NK-92 treated with Interleukin-12 subunit alpha and Interleukin-12 subunit beta, amount 100 ng/mL, for 24 hours (cell line): Measurements from ENCODE around the gene LIN52.

Experiments
- DNase-seq: peaks from one replicate; lab custom pipeline; 2025; lab: John Stamatoyannopoulos, UW

The LIN52 gene

DNA sequence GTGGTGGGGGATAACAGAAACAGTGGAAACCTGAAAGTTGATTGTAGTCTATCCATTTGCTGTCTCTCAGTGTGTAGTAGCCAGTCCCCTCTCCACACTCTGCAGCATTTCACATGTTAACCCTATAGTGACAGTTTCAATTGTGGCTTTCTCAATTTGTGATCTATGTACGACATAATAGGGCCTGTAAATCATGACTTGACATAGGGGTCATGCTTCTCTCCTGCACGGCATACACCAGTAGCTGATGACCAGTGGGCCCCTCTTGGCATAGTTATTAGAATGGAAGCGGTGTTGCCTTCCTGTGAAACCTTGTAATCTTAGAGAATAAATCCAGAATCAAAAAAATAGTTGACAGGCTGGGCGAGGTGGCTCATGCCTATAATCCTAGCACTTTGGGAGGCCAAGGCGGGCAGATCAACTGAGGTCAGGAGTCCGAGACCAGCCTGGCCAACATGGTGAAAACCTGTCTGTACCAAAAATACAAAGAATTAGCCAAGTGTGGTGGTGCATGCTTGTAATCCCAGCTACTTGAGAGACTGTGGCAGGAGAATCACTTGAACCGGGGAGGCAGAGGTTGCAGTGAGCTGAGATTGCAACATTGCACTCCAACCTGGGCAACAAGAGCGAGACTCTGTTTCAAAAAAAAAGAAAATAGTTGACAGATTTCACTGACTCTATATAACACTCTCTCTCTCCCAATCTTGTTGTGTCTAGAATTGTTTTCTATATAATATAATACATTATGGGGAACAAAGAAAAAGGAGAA, 109.9 kb downstream of the LIN52 start:
- no peak for DNase-seq

GRCh38 chr14:74195623-74196022, 110.9 kb downstream of the LIN52 start:
- DNase-seq: no peak

DNA sequence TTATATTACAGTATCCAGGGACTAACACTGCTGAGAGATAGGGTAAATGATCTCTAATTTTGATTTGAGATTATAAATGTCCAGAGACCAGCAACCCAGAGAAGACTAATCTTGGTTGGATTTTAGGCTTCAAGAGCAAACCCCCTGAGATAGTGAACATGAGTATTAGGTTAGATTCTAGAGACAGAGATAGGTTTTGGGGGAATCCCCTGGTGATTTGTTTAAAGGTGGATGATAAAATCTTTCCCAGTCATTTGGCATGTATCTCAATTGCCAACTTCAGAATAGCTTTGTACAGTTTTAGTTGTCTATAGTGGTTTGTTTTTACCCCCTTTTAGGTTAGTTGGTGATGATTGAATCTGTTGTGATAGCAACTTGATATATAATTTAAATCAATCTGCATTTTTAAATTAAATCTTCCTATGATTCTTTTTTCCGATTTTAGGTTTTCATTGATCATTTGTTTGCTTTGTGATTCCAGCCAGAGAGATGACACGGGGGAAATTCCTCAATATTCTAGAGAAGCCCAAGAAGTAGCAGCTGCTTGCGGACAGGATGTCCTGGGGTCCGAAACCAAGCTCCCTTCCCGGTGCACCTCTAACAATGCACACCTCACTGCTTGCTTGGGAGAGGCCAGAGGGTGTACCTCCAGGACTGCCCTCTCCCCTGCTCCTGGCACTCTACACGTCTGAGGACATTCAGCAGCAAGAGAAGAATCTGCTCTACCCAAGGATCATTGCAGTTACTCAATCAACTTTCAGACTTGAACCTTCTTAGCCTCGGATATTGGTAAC, 113.9 kb downstream of the LIN52 start:
- no peak for DNase-seq

GRCh38 chr14:74202113-74202512, 117.4 kb downstream of the LIN52 start:
- no peak for DNase-seq

DNA sequence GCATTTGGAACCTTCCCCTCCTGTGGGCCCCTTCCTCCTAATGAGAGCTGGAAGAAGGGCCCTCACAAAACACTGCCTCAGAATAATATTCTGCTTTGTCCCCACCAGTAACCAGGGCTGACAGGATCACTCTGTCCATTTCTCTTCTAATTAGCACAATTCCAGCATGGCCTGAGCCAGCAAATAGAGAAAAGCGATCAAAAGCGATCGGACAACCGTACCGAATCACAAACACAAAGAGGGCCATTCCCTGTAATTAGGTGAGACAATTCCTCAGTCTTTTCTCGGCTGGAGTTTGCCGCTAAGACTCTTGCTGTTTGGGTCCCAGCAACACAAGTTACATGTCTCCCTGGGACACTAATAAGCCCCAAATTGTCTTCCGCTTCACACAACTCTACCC, 118.9 kb downstream of the LIN52 start:
- no peak for DNase-seq

DNA sequence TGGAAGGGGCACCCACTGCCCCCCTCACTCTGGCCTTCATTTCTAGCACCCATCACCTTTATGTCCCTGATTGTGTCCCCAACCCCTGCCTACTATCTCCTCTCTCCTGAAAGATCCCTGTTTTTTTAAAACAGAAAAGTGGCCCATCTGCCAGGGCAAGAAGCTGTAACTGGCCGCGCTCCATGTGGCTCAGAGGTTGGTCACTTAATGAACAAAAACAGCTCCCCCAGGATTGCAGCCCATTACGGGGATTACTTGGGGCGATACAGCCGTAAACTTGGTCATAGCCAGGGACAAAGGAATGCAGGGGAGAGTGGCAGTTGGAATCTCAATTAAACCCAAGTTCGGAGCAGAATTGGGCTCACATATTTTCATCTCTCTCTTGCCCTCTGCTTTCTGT, 119.7 kb downstream of the LIN52 start:
- no peak for DNase-seq

GRCh38 chr14:74205882-74206281, 121.1 kb downstream of the LIN52 start:
- DNase-seq: no peak

DNA sequence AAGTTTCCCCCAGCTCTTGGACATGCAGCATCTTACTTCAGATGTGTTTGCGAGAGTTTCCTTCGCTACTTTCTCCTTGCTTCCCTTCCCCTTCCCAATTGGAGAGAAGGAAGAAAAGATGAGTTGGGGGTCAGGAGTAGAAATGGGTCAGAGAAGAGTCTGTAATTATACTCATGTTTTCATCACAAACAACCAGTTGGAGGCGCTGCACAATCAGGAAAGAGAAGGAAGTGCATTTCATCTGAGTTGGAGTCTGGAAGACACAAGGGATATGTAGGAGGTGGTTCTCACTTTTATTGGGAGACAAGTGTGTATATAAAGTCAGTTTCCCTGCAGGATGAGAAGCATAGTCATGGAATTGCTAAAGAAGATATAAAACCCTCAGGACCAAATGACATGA, 123.2 kb downstream of the LIN52 start:
- no peak for DNase-seq

GRCh38 chr14:74208642-74209041, 123.9 kb downstream of the LIN52 start:
- no peak for DNase-seq

GRCh38 chr14:74211945-74212580, 127.3 kb downstream of the LIN52 start:
- no peak for DNase-seq

DNA sequence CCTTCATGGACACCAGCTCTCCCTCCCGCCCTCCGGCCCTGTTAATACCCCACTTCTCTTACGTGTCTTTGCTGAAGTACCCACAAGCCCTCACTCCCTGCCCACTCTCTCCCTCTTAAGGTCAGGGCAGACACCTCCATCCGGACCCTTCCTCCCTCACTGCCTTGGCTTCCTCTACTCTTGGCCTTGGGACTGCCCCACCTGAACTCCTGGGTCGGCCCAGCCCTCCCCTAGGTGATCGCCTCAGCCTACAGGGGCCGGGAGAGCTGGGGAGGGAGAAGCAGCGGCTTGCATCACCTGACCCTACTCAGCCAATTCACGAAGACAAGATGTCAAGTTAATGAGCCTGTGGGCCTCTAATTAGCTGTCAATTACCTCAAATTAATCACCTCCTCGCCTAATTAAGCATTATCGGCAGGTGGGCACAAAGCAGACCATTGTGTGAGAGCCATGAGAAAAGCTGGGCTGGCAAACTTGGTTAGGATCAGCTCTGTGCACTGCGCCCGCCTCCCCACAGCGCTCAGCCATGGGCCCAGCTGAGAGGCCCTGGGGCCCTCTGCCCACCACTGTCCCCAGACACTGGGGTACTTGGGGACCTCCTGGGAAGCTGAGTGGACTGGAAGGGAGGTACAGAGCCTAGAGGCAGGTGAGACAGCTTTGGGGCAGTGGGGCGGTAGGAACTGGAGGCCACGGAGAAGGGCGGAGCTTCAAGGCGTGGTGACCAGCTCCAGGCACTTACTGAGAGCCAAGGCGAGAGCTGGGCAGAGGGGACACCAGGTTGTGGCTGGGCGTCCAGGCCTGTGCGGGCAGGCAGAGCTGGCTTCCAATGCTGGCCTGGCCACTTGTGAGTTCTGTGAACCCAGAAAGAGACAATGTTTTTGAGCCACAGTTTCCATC, 129.4 kb downstream of the LIN52 start:
- no peak for DNase-seq

GRCh38 chr14:74216671-74217070, 131.9 kb downstream of the LIN52 start:
- DNase-seq: no peak

- DNase-seq: no peak
These were observed 133.1 kb downstream of the LIN52 start for GRCh38 chr14:74217672-74218448.

DNA sequence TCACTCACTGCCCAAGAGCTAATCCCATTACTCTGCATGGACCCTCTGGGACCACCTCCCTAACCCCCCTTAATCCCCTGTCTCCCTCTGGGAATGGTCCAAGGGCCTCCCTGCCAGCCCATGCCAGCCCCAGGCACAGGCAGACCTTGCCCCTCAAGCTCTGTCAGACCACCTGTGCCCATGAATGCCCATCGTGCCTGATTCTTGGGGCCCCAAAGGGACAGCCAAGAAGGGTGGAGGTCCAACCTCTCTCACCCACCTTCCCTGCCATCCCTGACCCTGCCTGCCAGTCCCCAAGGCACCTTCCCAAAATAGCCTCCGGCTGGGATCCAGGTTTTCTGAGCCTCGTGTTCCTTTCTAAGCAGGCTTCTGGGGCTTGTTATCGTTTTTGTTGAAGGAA, 133.7 kb downstream of the LIN52 start:
- no peak for DNase-seq

DNA sequence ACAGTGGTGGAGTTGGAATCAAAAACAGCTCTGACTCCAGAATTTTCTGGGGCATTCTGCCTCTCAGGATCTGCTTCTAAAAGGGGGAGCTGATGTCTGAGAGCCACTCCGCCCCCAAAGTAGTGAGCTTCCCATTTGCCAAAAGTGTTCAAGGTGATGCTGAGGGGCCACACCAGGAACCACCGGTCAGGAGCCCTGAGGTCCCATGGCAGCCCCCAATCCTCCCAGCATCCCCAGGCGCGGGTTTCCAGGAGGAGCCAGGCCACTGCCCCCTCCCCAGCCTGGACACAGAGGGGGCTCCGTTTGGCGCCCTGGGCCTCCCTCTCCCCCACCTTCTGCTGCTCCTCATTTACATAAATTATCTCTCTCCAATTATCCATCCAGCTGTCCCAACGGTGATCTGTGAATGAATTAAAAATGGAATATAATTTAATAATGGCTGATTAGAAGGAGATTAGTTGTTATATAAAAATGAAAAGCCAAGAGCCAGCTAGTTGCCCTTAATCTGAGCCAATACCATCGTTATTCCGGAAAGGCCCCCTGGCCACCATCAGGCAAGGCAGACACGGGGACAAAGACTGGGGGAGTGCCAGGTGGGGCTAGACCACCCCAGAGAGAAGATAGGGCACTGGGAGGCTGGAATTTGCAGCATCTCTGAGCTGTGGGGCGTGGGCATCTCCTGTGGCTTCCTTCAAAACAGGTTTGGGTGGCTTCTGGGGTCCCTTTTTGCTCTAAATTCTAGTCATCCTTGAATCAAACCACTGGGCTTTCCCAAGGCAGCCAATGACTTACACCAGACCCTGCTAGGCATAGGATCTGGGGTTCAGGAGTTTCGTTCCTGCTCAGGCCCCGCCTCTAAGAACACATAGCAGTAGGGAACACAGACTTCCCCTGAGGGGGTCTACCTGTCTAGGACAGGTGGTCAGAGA, 134.8 kb downstream of the LIN52 start:
- no peak for DNase-seq

DNA sequence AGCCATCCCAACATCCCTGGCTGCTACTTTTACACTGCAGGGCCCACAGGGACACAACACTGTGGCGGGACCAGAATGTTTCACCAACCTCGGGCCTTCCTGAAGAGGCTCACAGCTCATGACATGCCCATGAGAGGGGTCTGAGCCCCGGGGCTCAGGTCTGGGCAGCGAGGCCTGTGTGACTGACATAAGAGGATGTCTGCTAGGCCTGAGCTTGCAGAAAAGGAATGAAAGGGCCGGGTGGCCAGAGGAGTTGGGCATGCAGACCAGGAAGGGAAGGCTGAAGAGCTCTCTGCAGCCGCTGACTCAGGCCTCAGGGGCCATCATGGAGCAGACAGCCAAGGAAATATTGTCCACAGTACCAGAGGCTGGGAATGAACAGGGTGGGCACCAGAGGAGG, 136.2 kb downstream of the LIN52 start:
- no peak for DNase-seq

GRCh38 chr14:74221741-74222140, 137.0 kb downstream of the LIN52 start:
- DNase-seq: no peak

GRCh38 chr14:74223016-74223415, 138.3 kb downstream of the LIN52 start:
- no peak for DNase-seq

GRCh38 chr14:74231784-74232183, 147.0 kb downstream of the LIN52 start:
- no peak for DNase-seq

GRCh38 chr14:74235017-74235416, 150.3 kb downstream of the LIN52 start:
- no peak for DNase-seq
